ENCODE data around the gene ANKRD12. TPM values are rescaled to one million over a fixed set of nuclear protein-coding genes. Genes with fewer than 3 reads are reported as not detected.

Gene ANKRD12
- total RNA-seq, 1 donor from 2014 or later = 30.8 TPM

GRCh38 chr18:9296233-9297006, 159.8 kb downstream of the ANKRD12 start:
- ATAC-seq = no peak

- ATAC-seq = no peak
These were observed 160.4 kb downstream of the ANKRD12 start for GRCh38 chr18:9297007-9297393.

GRCh38 chr18:9304388-9305070, 167.9 kb downstream of the ANKRD12 start:
- ATAC-seq = no peak

DNA sequence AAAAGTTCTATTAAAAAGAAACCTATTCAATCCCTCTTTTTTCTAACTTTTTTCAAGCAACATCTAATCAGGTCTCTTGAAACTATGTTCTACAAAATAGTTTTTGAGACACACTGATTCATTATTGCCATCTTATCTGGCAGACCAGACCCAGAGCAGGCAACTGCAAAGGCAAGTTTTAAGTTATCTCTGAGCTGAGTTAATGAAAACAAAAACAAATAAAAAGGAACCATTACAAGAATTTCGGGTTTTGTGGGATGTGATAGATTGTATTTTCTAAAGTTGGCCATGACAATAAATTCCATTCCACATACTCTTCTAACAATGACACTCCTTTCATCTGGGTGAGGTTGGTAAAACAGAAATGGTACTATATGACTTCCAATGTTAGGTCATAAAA, 182.8 kb downstream of the ANKRD12 start:
- no peak for ATAC-seq

DNA sequence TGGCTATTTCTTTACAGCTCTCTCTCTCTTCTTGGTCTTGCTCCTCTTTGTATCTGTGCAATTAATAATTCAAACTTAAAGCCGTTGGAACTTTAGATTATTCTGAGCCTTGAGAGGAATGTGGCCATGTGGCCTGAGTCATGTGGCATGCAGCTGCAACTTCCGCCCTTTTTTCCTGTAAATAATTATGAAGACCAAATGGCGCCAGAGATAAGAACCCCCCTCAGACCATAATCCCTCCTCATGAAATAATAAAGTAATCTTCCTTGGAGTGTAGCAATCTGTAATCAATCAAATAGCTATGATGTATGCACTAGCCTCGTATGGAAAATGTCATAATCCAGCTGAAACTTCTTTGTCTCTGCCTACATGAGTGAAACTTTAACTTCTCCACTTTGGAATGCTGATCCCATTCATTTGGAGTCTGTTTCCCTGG, 184.5 kb downstream of the ANKRD12 start:
- ATAC-seq = no peak

- no peak for ATAC-seq
These were observed 185.2 kb downstream of the ANKRD12 start for GRCh38 chr18:9321736-9322135.

DNA sequence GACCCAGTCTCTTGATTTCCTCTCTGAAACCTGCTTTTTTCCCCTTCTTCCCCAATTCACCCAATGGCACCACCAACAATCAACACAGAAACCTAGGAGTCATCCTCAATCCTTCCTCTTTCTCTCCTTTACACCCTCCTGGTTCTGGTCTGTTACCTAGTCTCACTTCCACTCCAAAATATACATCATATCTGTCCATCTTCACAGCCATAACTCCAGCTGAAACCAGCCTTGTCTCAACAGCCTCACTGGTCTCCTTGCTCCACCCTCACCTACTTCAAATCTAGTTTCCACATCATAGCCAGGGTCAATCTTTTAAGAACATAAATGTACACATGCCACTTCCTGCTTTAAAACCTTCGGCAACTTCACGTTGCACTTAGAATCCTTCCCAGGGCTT, 186.2 kb downstream of the ANKRD12 start:
- ATAC-seq = no peak

DNA sequence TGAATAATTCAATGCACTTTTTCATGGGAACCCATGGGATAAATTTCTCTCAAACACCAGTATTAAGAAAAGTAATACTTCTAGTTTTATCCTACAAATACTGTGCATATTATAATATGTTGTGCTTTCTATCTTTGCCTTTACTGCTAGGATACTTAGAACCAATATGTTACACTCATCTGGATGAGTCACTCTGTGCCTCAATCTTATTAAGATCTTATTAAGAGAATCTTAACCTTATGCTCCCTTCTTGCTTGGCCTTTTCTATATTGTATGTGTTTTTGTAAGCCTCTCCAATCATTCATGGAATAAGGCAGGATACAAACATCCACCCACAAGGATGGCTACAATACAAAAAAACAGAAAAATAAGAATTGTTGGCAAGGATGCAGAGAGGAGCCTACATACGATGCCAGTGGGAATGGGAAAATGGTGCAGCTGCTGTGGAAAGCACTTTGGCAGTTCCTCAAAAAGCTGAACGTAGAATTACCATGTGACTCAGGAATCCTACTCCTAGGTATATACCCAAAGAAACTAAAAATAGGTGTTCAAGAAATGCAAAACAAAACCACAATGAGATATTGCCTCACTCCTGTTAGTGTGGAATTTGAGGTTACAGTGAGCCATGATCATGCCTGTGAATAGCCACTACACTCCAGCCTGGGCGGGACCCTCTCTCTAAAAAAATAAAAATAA, 187.3 kb downstream of the ANKRD12 start:
- no peak for ATAC-seq

DNA sequence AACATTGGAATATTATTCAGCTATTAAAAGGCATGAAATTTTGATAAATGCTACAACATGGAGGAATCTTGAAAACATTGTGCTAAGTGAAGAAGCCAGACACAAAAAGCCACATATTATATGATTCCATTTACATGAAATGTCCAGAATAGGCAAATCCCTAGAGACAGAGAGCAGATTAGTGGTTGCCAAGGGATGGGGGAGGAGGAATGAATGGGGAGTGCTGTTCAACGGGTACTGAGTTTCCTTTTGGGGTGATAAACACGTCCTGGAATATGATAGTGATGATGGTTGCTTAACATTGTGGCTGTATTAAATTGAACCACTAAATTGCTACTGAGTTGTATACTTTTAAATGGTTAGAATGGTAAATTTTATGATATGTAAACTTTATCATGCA, 189.1 kb downstream of the ANKRD12 start:
- no peak for ATAC-seq

- no peak for ATAC-seq
These were observed 192.2 kb downstream of the ANKRD12 start for GRCh38 chr18:9328776-9329175.

DNA sequence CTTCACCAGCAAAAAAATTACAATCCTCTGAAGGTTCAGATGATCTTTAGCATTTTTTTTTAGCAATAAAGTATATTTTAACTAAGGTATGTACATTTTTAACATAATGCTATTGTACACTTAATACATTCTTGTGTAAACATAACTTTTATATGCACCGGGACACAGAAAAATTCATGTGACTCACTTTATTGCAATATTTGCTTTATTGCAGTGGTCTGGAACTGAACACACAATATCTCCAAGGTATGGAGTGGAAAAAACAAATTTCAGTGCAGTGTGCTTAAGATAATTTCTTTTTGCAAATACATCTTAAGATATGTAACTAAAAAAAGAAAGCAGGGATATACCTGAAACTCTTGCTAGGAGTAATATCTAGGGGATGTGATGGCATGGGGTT, 192.9 kb downstream of the ANKRD12 start:
- ATAC-seq = no peak

DNA sequence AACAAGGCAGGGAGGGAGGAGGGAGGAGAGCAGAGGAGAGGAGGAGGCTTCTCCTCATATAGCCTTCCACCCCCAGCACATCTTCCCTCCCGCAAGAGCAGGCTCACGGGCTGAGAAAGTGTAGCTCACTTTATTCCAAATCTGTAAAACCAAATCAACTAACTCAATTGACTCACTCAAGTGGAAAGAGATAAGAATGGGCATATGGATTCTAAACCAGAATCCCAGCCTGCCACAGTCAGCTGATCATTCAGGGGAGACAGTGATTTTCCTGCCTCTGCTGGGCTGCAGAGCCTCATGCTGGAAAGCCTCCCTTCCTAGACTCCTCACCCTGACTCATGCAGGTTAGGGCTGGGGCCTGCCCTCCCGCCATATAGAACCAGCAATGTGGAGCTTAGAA, 193.8 kb downstream of the ANKRD12 start:
- no peak for ATAC-seq

DNA sequence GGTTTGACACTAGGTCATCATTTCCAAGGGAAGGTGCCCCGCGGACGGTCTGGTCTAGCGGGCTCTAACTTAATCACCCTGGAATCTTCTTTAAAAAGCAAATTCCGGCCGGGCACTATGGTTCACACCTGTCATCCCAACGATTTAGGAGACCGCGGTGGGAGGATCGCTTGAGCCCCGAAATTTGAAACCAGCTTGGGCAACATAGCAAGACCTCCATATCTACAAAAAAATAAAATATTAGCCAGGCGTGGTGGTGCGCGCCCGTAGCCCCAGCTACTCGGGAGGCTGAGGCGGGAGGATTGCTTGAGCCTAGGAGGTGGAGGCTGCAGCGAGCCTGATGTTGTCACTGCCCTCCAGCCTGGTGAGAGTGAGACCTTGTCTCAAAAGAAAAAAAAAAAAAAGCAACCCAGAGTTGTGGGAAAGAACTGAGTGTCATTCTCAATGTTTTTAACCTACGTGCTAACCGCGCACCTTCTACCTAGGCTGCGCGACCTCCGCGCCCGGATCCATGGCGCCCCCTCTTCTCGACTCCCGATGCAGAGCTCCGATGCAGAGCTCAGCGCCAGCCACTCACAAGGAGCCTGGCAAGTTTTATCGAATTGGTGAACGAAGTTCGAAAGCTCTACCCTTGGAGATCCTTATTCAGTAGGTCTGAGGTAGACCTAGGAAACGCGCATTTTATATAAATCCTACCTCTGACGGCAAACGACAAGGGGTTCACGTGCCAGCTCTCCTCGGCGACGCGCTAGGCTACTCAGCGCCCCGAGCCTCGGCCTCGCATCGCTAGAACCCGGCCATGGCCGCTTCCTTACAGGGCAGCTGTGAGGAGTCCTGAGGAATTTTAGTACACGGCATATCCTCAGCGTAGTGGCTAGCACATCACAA, 197.1 kb downstream of the ANKRD12 start:
- peak; percentile 61 for ATAC-seq

DNA sequence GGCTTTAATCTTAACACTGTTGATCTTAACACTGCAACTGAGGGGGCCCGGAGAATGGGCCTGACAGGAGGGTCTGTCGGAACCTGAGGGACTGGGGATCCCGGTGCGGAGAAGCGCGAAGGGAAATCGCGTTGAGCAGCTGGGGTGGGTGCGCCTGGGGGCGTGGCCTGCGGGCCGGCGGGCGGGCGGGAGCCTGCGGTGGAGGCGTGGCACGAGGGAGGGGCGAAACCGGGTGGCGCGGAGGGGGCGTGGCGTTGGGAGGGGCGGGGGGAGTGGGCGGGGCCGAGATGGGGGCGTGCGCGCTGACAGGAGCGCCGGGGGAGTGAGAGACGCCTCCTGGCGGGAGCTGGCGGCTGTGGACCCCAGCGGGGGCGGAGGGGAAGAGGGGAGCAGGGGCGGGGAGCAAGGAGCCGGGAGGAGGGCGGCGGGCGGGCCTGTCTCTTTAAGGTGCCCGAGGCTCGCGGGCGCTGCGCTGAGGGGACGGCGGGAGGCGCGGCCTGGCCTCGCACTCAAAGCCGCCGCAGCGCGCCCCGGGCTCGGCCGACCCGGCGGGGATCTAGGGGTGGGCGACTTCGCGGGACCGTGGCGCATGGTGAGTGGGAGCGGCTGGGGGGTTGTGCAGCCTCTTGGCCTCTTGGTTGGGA, 197.9 kb downstream of the ANKRD12 start, which contains the start of gene TWSG1:
Gene TWSG1, plus strand, starts transcription at position 445 of the 644 bp plus-strand sequence. CDS start 2,457 bp downstream, outside the sequence.
- ATAC-seq = peak; percentile 96

- ATAC-seq = peak; percentile 54
These were observed 198.6 kb downstream of the ANKRD12 start for GRCh38 chr18:9334973-9335696.

Other genes starting within 250 kb of the ANKRD12 start
- gene NDUFV2, start 34.1 kb upstream of the ANKRD12 start, total RNA-seq = 156 TPM
- 15.9 TPM for gene TWSG1, start 198.0 kb downstream of the ANKRD12 start, total RNA-seq